Activated CD8-positive, alpha-beta memory T cell treated with anti-CD3 and anti-CD28 coated beads, Interleukin-2, amount 50 U/mL, for 24 hours (primary cell): ENCODE results near the gene TAF4B.

Source experiments
- DNase-seq: peaks from one replicate; pipeline ENCODE4 v3.0.0-alpha.2; 2020; ENCODE audit errors: extremely low read depth

The TAF4B gene

DNA sequence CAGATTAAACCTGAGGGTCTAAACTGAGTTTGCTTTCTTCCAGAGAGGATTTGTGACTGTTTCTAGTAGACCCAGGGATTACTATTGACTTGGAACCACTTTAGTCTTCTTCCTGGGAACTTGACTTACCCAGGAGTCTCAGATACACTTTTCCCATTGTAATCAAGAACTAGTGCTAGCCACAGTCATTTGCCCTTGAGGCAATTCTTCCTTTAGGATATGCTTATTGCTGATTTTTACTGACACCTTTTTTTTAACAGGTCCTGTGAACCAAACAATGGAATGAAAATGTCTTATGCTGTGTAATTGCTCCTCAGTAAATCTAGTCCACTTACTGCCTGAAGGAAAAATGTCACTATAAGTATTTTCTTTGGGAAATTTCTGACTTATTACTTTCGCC, 78.3 kb downstream of the TAF4B start:
- DNase-seq = no peak

DNA sequence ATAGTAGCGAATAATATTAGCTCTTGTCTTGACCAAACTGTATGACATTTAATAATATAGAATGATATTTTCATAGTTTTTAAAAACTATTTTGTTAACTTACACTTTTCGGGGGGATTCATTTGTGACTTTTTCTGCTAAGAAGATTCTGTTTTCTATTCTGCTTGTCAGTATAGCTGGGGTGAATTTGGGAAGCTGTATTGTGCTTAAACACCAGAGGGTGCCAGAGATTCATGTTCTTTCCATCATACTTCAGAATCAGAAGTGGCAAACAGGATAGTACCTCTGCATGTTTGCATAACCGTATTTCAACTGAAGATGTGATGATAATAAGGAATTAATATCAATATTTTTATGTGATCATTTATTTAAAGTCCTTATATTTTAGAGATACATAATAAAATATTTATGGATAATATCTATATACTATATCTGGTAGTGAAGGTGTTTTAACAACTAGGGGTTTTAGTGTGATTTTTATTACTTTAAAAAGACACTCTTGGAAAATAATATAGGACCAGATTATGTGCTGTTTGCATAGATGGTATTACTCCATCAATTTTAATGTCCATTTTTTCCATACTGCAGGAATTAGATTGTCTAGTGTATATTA, 81.0 kb downstream of the TAF4B start:
- DNase-seq = no peak

DNA sequence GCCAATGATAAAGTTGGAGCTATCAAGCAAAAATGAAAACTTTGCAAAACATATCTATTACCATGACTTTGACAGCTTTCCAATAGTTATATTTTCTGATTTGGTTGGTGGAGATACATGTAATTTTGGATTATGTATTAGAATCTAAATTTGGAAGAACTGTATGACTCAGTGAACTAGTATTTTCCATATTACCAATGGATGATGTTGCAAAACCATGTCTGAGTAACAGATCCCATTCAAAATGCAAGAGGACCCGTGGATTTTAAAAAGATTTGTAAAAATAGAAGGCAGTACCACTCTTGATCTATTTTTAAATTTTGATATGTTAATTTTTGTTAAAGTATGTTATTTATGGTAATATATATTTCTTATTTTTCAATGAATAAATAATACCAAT, 83.0 kb downstream of the TAF4B start:
- no peak for DNase-seq

DNA sequence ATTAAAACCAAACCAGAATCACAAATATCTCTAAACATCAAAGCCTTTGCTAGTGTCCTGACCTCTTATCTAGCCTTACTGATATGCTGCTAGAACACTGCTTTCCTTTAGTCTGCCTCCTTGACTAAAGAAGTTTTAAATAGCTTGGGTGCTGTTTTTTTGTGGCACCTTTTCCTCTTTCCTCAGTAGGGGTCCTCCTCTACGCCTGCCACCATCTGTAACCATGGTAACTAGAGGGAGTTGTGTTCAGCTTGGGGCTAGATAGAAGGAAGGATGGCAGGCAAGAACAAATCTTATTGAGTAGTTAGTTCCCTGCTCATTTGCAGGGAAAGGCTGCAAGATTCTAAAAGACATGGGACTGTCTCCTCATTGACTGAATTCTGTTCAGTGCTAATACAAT, 86.0 kb downstream of the TAF4B start:
- DNase-seq = no peak

DNA sequence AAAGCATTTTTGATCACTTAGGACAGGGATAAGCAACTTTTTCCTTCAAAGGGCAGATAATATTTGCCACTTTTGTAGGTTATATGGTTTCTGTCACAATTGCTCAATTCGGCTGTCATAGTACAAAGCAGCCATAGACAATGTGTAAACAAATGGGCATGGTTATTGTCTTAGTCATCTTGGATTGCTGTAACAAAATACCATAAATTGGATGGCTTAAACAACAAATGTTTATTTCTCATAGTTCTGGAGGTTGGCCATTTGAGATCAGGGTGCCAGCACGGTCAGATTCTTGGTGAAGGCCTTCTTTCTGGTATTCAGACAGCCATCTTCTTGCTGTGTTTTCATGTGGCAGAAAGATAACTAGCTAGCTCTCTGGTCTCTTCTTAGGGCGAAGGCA, 91.2 kb downstream of the TAF4B start:
- no peak for DNase-seq

DNA sequence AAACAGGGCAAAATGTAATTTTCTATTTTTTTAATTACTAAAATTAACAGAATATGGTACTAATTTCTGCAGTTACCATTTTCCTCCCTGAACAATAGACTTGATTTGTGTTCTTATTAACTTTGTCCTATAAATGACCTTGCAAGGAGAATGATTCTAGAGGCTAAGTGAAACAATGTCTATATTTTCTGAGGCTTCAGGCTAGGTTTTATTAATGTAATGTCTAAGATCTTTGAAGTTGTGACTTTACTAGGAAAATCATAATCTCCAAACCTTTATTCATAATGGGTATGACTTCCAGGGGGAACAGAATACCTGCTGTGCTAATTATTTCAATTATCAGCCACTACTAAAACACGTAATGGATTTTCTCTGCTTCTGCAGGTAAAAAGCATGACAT, 94.4 kb downstream of the TAF4B start:
- no peak for DNase-seq

DNA sequence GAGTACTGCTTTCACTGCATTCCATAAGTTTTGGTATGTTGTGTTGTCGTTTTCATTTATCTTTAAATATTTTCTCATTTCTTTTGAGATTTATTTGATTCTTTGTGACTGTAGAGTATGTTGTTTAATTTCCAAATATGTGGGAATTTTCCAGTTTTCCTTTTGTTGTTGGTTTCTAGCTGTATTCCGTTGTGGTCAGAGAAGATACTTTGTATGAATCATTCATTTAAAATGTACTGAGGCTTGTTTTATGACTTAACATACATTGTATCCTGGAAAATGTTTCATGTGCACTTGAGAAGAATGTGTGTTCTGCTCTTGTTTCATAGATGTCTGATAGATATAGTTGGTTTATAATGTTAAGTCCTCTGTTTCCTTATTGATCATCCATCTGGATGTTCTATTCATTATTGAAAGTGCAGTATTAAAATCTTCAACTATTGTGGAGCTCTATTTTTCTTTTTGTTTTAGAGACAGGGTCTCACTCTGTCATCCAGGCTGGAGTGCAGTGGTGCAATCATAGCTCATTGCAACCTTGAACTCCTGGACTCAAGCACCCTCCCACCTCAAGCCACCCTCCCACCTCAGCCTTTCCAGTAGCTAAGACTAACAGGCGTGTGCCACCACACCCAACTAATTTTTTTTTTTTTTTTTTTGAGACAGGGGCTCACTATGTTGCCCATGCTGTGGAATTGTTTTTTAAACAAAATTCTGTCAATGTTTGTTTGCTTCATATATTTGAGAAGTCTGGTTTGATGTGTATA, 96.8 kb downstream of the TAF4B start:
- DNase-seq = no peak

DNA sequence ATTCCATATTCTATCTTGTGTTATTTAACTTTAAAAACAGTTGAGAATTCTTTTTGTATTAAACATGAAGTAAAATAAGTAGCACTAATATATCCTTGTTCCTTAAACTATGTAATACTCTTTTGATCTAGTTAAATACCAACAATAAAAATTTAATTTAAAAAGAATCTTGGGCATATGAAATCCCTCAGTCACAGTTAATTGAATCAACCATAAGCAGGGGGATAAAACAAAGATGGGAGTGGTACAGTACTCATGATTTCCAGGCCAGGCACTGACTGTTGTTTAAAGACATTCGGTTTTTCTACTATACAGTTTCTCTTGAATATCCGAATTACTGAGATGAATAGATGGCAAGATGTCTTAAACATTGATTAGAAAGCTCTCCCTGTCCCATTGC, 99.5 kb downstream of the TAF4B start:
- no peak for DNase-seq

DNA sequence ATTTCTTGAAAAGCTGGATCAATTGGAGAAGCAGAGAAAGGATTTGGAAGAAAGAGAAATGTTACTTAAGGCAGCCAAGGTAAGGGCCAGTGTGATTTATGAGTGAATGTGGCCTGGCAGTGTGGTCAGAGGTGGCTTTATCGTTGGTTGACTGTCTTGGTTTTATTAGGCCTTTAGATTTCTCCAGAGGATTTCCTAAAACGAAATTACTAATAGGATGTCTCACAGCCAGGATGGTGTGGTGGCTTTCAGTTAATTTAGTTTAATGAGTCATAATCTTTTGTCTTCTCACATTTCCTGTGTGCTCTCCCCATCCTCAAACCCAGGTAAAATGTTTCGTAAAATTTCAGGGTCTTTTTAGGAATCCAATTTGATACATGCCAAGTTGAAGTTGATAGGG, 100.8 kb downstream of the TAF4B start:
- DNase-seq = no peak

DNA sequence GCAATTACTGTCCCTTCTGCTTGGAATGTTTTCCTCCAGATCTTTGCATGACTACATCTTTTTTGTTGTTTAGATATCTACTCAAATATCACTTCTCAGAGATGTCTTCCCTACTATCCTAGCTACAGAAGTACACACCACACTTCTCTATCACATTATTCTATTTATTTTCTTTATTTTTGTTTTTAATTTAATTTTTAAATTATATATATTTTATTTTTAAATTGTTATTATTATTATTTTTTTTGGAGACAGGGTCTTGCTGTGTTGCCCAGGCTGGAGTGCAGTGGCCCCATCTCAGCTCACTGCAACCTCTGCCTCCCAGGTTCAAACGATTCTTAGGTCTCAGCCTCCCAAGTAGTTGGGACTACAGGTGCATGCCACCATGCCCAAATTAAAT, 106.7 kb downstream of the TAF4B start:
- DNase-seq = no peak

DNA sequence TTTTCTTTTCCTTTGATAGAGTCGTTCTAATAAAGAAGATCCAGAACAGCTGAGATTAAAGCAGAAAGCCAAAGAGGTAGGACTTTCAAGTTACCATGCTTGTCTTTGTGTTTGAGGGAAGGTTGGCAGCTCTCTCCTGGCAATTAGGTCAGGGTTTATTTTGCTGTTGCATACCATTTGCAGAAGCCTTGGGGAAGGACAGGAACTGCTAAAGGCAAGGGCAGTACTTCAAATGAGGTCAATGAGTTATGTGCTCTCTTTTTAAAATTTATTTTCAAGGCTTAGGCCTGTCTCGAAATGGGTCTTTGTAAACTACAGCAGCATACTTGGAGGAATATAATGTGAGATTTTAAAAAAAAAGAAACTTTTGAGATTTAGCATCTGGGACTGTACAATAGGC, 108.9 kb downstream of the TAF4B start:
- no peak for DNase-seq

DNA sequence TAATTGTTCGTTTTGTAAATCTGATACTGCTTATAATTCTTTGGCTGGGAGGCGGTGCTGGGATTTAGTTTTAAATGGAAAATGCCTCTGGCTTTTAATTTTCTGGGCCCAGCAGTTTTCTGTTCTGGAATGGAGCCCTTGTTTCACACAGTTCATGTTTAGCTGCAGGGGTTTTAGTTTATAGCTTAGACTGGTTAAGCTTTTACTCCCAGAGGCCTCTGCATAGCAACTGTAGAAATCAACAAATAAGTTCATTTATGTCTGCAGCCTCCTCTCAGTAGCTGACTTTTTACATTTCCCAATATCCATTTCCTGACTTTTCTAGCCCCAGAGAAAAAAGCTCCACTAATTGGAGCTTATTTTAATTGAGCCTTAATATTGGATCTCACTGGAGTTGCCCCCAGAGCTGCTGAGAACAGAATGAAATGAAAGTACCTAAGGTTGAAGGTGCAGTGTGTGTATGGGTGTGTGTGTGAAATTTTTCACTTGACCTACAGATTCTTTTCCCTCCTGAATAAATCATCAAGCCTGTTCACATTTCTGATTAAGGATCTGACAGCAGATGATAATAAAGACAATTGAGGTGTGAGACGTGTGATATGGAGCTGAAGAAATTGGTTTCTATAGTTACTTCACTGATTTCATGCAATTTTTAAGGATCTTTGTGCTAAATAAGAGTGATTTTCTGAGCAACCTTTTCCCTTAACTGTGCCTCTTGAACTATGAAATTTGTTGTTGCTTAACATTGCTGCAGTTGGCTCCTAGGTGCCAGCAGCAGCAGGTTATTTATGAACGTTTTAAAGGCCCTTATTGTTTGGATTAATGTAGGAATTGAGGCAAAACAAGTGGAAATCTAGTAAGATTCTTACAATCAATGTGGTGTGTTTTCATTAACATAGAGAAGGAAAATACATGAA, 109.6 kb downstream of the TAF4B start:
- no peak for DNase-seq

DNA sequence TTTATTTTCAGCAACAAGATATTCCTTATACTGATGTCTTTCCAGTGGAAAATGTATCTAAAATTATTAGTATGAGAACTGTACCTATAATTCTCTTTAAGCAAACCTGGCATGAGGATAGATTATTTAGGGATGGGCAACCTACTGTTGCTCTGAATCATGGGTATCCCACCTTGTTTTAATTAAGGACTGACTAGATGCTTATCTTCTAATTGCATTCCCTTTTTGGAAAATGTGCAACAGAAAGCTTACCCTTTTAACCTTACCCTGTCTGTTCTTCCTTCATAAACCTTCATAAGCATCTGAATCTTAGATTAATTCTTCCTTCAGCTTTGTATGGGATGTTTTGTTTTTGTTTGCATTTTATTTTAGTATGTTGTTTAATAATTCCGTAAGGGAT, 110.3 kb downstream of the TAF4B start:
- DNase-seq = no peak

DNA sequence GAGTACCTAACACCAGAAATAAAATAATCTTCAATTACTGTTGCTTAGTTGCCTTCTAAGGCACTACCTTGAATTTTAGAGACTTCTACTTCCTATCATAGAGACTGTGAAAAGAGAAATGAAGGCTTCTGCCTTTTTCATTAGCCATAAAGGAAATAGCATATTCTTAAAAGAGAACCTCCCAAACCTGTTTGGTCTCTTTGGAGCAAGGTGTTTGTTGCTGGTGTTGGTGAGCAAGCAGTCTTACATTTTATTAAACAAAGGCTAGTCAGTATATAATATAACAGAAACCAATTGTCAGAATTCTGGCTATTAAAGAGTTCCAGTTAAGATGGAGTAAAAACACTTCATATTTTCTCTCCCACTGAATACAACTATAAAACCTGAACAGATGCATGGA, 116.4 kb downstream of the TAF4B start:
- no peak for DNase-seq

DNA sequence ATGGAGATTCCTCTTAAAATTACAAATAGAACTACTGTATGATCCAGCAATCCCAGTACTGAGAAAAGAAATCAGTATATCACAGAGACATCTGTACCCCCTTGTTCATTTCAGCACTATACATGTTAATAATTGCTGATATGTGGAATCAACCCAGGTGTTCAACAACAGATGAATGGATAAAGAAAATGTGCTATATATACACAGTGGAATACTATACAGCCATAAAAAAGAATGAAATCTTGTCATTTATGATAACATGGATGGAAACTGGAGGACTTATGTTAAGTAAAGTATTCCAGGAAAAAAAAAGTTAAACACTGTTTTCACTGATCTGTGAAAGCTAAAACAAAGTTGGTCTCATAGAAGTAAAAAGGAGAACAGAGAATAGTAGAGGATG, 124.7 kb downstream of the TAF4B start:
- DNase-seq = no peak

DNA sequence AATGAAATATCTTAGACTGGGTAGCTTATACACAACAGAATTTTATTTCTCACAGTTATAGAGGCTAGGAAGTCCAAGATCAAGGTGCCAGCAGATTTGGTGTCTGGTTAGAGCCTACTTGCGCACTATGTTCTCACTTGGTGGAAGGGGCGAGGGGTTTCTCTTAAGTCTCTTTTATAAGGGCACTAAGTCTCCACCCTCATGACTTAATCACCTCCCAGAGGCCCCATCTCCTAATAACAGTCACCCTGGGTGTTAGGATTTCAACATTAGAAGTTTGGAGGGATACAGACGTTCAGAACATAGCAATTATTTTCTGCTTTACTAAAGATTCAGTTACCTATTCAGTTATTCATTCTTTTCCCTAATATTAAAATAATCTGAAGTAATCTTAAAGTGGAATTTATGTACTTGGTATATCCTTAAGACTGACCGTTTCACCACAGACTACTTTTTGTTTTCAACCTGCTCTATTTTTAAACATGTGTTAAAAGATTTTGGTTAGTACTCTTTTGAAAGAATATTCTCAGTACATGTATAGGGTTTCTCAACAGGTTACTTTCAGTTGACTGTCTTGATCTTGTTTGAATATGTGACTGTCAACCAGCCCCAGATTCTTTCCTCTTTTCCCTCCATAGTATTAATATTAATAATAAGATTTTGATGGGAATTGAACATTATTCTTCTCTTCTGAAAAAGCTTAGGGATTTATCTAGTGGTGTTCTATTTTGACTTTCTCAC, 130.0 kb downstream of the TAF4B start:
- no peak for DNase-seq

DNA sequence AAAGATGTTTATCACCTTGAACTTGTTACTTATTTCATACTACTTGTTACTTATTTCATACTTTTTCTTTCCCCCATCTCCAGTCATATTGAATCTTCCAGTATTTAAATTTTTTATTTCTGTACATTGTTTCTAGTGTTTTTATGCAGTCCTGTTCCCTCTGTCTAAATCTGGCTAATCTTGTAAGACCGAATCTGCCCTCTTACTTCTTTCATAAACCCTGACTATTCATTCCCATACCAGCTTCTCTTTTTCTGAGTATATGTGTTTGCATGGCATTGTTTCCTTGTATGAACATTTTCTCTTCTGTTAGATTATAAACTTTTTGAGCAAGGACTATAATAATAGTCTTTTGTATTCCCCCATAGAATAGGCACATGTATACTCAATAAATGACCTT, 131.7 kb downstream of the TAF4B start:
- DNase-seq = no peak

DNA sequence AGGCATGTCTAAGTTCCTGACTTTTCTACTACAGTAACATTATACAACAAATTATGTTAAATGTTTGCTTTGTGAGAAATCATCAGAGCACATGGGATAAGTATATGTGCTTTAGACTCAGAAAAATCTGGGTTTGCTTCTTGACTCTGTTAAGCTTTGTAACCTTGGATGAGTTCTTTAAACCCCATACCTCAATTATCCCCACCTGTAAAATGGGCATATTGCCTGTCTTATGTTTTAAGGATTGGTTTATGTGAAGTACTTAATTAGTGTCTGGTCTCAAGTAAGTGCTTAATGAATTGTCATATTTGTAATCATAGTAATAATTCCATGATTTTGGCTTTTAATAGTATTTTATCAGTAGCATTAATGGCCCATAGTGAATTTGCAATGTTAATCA, 135.8 kb downstream of the TAF4B start:
- no peak for DNase-seq

DNA sequence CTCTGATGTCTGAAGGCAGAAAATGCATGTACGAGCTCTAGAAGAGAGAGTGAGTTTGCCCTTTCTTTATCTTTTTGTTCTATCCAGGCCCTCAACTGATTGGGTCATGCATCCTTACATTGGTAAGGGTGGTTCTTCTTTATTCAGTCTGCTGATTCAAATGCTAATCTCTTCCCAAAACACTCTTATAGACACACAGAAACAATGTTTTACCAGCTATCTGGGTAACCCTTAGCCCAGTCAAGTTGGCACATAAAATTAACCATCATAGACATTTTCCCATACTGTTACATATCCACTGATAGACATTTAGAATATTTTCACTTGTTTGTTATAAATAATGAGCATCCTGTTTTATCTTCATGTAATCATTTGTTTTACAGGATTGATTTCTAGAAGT, 141.2 kb downstream of the TAF4B start:
- DNase-seq = no peak

DNA sequence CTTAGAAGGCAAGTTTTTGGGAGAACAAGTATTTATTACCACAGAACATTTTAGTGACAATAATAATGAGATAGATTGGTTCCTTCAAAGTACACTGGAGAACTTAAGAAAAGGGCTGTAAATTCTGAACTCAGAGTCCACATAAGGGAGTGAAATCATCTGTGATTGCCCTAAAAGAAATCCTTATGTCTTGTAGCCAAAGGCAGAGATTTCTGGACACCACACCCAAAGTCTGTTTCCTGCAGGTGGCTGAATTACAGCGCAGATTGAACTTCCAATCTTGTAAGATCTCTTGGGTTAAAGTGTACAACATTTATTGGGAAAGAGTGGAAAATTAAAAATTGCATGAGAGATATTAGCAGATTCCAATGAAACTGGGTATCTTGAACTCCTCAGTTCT, 143.8 kb downstream of the TAF4B start:
- no peak for DNase-seq

DNA sequence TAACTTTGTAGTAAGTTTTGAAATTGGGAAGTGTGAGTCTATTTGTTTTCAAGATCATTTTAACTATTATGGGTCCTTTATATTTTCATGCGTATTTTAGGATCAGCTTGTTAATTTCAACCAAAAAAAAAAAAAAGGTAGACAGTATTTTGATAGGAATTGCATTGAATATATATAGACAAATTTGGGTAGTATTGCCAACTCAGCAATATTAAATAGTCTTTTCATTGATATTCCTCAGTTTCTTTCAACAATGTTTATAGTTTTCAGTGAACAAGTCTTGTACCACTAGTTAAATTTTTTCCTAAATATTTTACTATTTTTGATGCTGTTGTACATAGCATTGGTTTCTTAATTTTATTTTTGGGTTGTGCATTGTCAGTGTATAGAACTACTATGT, 149.9 kb downstream of the TAF4B start:
- no peak for DNase-seq

DNA sequence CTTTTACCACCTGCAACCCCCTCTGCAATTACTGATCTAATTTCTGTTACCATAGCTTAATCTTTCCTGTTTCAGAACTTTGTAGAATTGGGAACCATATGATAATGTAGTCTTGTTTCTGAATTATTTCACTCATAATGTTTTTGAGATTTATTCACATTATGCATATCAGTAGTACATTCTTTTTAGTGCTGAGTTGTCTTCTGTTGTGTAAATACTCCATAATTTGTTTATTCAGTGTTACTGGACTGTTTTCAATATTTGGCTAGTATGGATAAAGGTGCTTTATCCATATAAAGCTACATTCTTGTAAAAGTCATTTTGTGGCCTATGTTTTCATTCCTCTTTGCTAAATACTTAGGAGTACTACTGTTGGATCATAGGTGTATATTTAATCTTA, 152.5 kb downstream of the TAF4B start:
- no peak for DNase-seq
